Measurements from ENCODE around the gene BPGM.

GRCh38 chr7:134712196-134712595, 65.5 kb downstream of the BPGM start:
- TF ChIP-seq REST (IDR thresholded peaks at IDR 0.05; ENCODE audit: low read depth, low read length) (no peak), JUND (IDR thresholded peaks at IDR 0.05) (0 out of 2 replicates have a peak, but pooled peaks have one; percentile 14), CTCF (IDR thresholded peaks at IDR 0.05) (no peak), FOXJ3 (CRISPR knock-in tag; IDR thresholded peaks at IDR 0.05) (no peak), EZH2phosphoT487 (IDR thresholded peaks at IDR 0.05; ENCODE audit: borderline replicate concordance, low read depth) (no peak), TAF1 (IDR thresholded peaks at IDR 0.05; ENCODE audit: borderline replicate concordance, low read depth, low read length) (no peak), GABPA (IDR thresholded peaks at IDR 0.05; ENCODE audit: low read depth) (no peak)

Data from SK-N-SH (cell line).